HL-60 (cell line): ENCODE data around the gene HAVCR1.

Source experiments
- DNase-seq, 2 experiments: peaks; one replicate each; pipeline ENCODE4 v3.0.0-alpha.2; 2010 to 2020; ENCODE audit warnings: low read depth in 1 of 2, low spot score in 1 of 2
- H3K27ac ChIP-seq: fragments of 250-450 bp; sonication (Bioruptor Pico); replicated peaks from 2 replicates; pipeline ENCODE4 v1.5.1; 2020; ENCODE audit warnings: mild to moderate bottlenecking, moderate library complexity
- H3K27me3 ChIP-seq: fragments of 250-450 bp; sonication (Bioruptor Pico); 2 replicates; pipeline ENCODE4 v1.5.1; 2021; ENCODE audit warnings: mild to moderate bottlenecking, moderate library complexity; ENCODE audit not compliant: insufficient read depth, poor library complexity, severe bottlenecking
- H3K4me3 ChIP-seq: replicated peaks from 2 replicates; pipeline ENCODE4 v1.5.1; 2011; ENCODE audit warnings: mild to moderate bottlenecking, control low read depth, low read length; ENCODE audit not compliant: insufficient read depth
- GABPA ChIP-seq: IDR thresholded peaks from 2 replicates; pipeline ENCODE4 v1.6.1; 2012; ENCODE audit warnings: low read depth
- POLR2AphosphoS5 ChIP-seq: IDR thresholded peaks from 2 replicates; pipeline ENCODE4 v1.6.1; 2012; ENCODE audit warnings: low read depth
- SPI1 ChIP-seq: IDR thresholded peaks from 2 replicates; pipeline ENCODE4 v1.6.1; 2012; ENCODE audit warnings: low read depth, mild to moderate bottlenecking, borderline replicate concordance
- long read RNA-seq: library from polyadenylated mRNA; unstranded; transcript quantifications from one replicate; pipeline ENCODE4 v2.0.0, GENCODE V29; 2020
- TF ChIP-seq, protein P1 (sequence below): IDR thresholded peaks from one replicate; pipeline ENCODE4 v1.5.1; 2011; ENCODE audit warnings: low read length, control low read depth, inconsistent platforms; ENCODE audit not compliant: insufficient read depth
- TF ChIP-seq, protein P2 (sequence below): IDR thresholded peaks from 2 replicates; pipeline ENCODE4 v1.6.1; 2012; ENCODE audit warnings: low read depth; ENCODE audit not compliant: insufficient replicate concordance

HAVCR1 gene
- long read RNA-seq = 0 reads

DNA sequence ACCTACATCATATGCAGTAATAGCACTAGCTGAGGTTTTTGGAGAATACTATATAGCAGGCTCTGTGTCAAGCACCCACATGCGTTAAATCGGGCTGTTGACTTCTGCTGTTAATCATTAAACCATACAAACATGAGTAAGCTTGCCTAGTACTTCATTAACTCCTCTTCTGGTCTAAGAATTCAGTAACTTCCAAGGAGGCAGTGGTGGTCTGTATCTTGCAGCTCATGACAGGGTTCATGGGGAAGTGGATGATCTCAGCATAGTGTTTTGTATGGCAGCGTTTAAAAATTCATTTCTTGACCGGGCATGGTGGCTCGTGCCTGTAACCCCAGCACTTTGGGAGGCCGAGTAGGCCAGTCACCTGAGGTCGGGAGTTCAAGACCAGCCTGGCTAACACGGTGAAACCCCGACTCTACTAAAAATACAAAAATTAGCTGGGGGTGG is at the start of gene HAVCR1:
Gene HAVCR1, minus strand, starts transcription at position 24 of the 447 bp plus-strand sequence. CDS start 1,173 bp downstream, outside the sequence.
- no peak for TF ChIP-seq POLR2AphosphoS5
- TF ChIP-seq SPI1 = no peak
- TF ChIP-seq, protein P1, sequence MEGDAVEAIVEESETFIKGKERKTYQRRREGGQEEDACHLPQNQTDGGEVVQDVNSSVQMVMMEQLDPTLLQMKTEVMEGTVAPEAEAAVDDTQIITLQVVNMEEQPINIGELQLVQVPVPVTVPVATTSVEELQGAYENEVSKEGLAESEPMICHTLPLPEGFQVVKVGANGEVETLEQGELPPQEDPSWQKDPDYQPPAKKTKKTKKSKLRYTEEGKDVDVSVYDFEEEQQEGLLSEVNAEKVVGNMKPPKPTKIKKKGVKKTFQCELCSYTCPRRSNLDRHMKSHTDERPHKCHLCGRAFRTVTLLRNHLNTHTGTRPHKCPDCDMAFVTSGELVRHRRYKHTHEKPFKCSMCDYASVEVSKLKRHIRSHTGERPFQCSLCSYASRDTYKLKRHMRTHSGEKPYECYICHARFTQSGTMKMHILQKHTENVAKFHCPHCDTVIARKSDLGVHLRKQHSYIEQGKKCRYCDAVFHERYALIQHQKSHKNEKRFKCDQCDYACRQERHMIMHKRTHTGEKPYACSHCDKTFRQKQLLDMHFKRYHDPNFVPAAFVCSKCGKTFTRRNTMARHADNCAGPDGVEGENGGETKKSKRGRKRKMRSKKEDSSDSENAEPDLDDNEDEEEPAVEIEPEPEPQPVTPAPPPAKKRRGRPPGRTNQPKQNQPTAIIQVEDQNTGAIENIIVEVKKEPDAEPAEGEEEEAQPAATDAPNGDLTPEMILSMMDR = no peak
- no peak within 1 kb of the TSS for H3K4me3 ChIP-seq
- H3K27me3 ChIP-seq = no peaks in the 10 kb centered on the region
- no peak within 1 kb of the TSS for H3K27ac ChIP-seq
- DNase-seq = no peak

DNA sequence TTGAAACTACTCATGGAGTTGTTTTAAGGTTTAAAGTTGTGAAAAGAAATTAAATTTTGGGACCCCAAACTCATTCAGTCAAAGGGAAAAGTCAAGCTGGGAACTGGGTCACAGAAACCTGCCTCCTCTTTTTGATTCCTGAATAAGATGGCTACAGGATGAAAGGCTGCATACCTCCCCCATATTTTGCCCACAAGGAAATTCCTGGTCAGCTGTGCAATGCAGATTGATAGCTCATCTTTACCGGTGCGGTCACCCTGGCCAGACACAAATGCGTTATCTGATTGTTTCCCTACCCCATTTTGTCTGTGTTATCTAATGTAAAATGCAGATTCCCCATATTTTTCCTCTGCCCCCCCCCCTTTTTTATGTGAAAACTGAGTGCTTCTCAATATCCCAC is 48.6 kb upstream of the HAVCR1 start:
- no peaks in the 10 kb centered on the region for H3K27me3 ChIP-seq
- no peak for DNase-seq
- no peak overlapping the region for H3K4me3 ChIP-seq
- no peak overlapping the region for H3K27ac ChIP-seq
- TF ChIP-seq SPI1 (no peak), POLR2AphosphoS5 (no peak), GABPA (no peak)
- TF ChIP-seq, protein P2, sequence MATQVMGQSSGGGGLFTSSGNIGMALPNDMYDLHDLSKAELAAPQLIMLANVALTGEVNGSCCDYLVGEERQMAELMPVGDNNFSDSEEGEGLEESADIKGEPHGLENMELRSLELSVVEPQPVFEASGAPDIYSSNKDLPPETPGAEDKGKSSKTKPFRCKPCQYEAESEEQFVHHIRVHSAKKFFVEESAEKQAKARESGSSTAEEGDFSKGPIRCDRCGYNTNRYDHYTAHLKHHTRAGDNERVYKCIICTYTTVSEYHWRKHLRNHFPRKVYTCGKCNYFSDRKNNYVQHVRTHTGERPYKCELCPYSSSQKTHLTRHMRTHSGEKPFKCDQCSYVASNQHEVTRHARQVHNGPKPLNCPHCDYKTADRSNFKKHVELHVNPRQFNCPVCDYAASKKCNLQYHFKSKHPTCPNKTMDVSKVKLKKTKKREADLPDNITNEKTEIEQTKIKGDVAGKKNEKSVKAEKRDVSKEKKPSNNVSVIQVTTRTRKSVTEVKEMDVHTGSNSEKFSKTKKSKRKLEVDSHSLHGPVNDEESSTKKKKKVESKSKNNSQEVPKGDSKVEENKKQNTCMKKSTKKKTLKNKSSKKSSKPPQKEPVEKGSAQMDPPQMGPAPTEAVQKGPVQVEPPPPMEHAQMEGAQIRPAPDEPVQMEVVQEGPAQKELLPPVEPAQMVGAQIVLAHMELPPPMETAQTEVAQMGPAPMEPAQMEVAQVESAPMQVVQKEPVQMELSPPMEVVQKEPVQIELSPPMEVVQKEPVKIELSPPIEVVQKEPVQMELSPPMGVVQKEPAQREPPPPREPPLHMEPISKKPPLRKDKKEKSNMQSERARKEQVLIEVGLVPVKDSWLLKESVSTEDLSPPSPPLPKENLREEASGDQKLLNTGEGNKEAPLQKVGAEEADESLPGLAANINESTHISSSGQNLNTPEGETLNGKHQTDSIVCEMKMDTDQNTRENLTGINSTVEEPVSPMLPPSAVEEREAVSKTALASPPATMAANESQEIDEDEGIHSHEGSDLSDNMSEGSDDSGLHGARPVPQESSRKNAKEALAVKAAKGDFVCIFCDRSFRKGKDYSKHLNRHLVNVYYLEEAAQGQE = no peak
- TF ChIP-seq, protein P1 = no peak

DNA sequence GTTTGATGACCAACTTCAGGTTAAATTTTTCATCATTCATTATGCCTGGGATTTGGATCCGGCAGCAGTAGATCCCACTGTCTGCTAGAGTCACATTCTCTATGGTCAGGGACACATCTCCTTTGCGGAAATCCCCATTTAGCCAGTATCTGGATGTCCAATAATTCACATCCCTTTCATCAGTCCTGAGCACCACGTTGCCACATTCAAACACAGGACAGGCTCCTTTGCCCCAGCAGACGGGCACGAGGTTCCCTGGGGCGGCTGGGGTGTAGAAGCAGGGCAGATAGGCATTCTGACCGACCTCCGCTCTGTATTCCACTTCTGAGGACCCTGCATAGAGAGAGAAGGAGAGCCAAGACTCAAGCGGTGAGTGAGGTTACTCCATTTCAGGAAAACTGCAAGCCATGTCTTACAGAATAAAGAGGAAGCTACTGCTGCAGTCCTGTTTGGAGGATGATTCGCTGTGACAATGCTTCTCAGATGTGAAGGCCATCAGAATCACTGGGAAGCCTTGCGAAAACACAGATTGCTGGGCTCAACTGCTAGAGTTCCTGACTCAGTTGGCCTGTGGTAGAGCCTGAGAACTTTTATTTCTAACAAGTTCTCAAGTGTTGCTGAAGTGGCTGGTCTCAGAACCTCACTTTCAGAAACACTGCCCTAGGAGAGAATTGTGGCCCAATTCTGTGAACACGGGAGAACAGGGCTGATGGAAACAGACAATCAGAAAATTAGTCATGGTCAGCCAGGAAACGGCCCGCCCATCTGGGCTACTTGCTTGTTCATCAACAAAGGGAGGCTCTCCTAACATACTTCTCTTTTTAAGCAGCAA is 47.9 kb upstream of the HAVCR1 start:
- Histone ChIP-seq H3K27ac (peak overlapping the region; percentile 25; the same call in 1 of the 2 replicates), H3K27me3 (no peaks in the 10 kb centered on the region), H3K4me3 (no peak overlapping the region)
- TF ChIP-seq GABPA = no peak
- TF ChIP-seq SPI1 = no peak
- TF ChIP-seq, protein P2 = no peak
- no peak for TF ChIP-seq POLR2AphosphoS5
- TF ChIP-seq, protein P1 = no peak
- peak in 1 of 2 experiments; percentile 35 for DNase-seq

DNA sequence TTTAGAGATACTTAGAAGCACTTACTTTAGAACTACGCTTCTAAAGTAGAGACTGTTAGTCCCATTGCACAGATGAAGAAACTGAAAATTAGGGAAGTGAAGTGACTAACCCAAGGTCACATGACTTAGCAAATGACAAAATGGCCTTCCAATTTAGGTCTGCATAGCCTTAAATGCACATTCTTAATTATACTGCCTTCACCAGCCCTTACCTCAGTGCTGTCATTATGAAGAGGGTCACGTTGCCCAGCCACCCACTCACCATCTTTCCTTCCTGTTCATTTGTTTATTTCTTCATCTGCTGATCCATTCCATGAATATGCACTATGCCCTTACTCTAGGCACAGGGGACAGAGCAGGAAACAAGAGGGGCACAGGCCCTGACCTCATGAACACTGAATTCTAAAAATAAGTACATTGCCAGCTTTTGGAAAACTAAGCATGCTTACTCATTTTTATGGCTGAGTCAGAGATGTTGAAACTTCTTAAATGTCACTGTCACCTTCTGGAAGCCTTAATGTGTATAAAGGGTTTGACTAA is 41.3 kb upstream of the HAVCR1 start:
- Histone ChIP-seq H3K4me3 (no peak overlapping the region), H3K27me3 (no peaks in the 10 kb centered on the region), H3K27ac (no peak overlapping the region)
- TF ChIP-seq POLR2AphosphoS5 = no peak
- peak; percentile 59; the same call in 1 of the 2 replicates for TF ChIP-seq SPI1
- peak; percentile 6 to 57 for DNase-seq
